GM19468 (cell line): Measurements from ENCODE around the gene TBC1D22A.

Experiments
- ATAC-seq: cut with Tn5 transposase; IDR thresholded peaks from one replicate; pipeline ENCODE4 v1.9.1; 2021; ENCODE audit warnings: mild to moderate bottlenecking, moderate library complexity, moderate number of reproducible peaks; ENCODE audit not compliant: unreplicated experiment; ENCODE audit errors: extremely low read depth

TBC1D22A gene

DNA sequence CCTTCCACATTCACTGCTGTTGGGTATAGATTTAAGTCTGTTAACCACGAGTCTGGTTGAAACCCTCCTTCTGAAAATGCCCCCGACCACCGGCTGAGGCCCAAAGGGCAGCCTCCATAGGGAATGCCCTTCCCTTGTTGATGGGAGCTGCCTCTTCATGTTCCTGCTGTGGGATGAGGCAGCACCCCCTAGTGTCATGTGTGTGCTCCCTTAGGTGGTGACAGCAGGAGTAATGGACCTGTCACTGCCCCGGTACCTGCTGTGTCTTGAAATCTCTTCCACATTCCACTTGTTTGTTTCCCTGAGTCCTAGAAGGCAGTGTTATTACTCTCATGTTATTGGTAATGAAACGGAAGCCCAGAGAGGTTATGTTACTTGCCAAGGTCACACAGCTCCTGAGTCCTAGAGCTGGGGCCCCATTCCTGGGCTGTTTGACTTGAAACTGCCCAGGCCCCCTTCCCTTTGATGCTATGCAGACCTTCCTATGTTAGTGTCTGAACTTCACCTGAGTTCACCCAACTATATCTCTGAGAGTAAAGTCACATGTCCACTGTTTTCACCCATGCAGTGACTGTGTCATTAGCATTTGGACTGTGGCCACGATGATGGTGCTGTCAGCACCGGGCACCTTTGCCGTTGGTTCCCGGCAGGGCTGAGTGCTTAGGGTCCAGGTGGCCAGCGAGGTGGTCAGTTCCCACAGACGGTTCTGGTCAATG is 234.3 kb downstream of the TBC1D22A start:
- ATAC-seq: no peak

DNA sequence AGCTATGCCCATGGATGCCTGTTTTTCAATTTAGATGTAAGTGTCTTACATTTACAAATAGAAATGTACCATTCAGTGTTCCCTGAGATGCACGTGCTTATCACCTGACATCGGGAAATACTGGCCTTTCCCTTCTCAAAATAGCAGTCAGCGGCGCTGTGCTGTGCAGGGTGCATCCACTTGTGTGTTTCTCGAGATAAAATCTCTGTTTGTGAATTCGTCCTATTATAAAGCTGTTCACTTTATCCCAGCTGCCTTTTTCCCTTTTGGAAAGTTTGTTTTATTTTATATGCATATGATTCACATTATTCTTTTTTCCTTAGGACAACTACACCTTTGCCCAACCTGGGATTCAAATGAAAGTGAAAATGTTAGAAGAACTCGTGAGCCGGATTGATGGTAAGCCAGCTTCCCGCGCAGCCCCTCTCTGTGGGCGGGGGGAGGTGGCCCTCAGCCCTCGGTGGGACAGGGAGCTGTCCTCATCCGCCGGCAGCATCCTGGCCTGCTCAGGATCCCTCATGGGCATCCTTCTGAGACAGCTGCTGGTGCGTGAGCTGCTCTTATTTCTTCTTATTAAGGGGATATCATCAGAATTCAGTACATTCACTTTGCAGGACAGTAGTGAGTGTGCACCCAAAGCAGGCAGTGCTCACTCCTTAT is 235.0 kb downstream of the TBC1D22A start:
- ATAC-seq: no peak

DNA sequence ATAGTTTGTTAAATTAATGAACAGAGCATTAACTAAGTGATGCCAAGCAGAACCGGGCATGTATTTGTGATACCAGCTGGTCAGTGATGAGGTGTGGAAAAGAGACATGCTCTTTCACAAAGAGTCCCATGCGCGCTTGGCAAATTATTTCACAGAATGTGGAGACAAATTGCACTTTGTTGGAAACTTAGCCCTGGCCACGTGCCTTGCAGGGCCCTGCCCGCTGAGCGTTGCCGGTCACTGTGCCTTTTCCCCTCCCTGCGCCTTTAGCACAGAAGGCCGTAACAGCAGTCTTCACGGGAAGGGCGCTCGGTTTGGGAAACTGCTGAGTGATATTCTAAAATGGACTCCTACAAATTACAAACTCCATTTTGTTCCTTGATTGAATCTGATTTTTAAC is 235.9 kb downstream of the TBC1D22A start:
- ATAC-seq: no peak

DNA sequence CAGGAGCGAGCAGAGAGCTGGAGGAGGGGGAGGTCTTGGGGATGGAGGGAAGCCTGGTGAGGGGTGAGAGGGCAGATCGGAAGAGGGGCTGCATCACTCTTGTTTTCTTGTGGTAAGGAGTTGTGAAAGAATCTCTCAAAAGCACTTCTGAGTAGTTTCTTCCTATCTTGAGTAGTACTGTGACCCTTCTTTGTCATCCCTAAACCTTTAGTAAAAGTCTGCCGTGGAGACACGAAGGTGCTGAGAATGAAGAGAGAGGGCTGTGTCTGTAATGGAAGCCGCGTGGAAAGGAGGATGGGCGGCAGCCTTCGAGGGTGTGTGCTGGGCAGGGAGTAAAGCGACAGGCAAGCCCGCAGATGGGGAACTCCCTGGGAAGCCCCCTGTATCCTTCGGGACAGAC is 237.8 kb downstream of the TBC1D22A start:
- ATAC-seq: no peak

DNA sequence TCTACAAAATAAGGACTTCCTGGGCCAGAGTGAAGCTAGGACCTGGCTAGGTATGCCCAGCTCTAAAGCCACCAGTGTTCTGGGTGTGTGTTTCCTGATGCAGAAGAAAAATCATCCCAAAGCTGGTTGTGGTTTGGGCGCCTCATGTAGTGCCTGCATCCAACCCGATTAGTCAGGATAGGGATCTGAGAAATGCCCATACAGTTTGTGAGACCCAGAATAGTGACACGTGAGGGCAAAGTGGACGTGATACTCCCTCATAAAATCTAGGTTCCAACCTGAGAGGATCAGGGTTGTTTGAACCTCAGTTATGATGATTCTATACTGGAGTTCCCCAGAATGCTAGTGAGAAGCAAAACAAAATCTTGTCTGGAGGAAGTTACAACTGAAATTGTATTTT is 238.4 kb downstream of the TBC1D22A start:
- ATAC-seq: peak; percentile 10

DNA sequence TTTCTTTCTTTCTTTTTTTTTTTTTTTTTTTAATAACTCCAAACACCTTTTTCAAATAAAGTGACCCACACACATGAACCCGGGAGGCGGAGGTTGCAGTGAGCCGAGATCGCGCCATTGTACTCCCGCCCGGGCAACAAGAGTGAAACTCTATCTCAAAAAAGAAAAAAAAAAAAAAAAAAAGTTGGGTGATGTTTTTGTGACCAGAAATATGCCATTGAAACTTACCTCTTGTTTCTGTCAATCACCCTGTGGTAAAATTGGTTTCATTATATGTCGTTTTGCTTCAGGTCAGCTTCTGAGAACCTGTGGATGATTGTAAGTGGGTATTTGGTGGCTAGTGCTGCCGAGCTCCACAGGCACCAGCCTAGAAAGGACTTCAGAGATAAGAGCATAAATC is 238.8 kb downstream of the TBC1D22A start:
- peak; percentile 18 for ATAC-seq

DNA sequence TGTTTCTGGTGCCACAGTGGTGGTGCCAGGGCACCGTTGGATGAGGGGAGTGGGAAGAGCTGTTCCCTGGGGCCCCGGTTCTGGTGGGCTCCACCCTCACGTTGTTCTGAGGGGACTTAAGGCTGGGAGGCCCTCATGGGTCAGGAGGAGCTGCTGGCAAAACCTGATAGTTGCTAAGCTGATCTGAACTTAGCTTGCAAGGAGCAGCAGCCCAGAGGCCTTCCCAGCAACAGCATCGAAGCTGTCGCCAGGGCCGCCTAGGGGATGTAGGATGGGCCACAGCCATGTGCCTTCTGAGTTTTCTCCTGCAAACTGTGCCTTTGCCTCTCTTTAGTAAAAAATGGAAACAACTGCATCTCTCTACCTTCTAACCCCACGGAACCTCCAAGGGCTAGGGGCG is 240.2 kb downstream of the TBC1D22A start:
- ATAC-seq: no peak

DNA sequence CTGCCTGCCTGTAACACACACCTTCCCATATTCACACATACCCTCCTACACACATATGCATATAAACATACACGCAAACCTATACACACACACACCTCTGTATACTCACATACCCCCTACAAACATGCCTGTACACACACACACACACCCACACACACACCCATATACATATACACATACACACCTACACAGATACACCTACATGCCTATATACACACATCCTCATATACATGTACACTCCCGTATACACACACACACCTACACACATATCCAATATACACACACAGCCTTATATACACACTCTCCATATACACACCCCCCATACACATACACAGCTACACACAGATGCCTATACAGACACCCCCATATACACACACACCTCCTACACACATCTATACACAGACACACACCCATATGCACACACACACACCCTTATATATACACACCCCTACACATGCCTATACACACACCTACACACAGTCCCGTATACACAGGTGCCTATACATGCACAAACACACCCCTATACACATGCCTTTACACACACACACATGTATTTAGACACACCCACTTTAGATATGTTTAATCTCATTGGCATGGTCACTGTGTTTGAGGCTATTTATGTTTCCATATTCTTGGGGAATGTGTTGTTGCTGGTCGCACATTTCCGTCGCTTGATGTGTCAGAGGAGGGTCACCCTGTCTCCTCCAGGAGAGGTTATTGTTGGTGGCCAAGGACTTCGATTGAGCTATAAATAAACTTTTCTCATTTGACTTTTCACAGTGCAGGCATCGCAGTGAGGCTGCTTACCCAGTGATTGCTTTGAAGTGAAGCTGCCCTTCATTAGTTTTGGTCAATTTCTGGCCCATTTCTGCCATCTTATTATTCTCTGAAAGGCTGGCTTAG is 243.3 kb downstream of the TBC1D22A start:
- ATAC-seq: no peak

DNA sequence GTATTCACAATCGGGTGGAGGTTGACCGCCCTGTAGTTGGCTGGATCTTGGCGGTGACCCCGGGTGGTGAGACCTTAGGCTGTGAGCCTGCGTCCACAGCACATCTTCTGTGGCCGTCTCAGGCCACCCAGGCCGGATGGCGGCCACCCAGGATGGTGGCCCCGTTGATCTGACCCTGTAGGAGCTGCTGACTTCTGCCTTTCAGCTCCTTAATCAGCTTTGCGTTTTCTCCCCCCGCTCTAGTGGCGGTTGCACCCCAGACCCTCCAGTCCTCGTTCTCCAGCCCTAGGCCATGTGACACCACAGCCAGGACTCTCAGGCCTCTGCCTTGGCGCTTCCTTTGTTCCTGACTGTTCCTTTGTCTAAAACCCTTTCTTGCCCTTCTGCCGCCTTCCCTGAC is 244.0 kb downstream of the TBC1D22A start:
- ATAC-seq: no peak

DNA sequence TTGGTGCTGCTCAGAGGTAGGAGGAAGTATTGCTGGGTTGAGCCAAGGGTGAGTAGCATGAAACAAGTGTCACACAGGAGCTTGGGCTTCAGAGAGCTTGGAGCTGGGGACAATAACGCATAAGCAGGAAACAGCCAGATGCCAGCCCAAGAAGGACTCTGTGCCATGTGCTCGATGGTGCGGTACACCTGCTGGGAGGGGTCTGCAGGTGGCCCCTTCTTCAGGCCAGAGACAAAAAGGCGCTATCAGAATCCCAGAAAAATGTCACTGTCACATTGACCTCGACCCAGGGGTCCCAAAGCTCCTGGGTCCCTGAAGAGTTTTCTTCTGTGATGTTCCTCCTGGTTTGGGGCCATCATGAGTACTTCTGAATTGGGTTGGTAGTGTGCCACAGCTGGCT is 244.4 kb downstream of the TBC1D22A start:
- no peak for ATAC-seq

DNA sequence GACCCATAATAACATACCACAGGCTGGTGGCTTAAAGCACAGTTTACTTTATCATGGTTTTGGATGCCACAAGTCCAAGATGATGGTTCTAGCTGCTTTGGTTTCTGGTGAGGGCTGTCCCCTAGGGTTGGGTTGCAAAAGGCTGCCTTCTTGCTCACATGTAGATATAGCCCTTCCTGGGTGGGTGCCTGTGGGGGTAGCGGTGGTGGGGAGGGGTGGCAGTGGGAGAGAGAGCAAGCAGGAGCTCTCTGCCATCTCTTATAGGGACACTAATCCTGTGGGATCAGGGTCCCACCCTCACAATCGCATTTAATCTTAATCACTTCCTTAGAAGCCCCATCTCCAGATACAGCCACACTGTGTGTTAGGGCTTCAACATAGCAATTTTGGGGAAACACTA is 245.0 kb downstream of the TBC1D22A start:
- ATAC-seq: no peak

DNA sequence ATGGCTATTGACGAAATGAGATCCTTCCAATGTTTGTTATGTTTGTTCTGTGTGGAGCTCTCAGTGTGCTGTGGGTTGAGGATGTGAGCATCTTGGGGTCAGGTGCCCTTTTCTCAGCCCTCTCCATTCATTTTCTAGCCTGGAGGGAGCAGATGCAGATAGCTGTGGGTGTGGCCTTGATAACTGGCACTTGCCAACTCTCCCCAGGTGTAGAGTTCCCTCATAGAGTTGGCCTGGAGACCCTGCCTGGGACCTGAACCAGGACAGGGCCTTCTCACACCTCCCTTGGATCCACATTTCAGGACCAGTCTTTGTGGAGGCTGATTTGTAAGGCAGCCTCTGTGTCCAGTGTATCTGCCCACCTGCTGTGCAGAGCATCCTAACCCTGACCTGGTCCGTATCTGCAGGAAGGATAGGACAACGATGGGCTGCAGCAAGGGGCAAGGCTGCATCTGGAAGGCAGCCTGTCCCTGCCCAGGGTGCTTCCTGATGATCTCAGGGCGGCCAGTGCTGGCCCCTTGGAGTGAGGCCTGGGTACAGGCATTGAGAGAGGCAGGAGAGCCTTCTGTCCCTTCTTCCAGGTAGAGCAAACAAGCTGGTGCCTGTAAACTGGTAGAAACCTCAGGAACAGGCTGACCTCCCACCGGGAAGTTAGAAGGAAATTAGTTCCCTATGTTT is 245.9 kb downstream of the TBC1D22A start:
- no peak for ATAC-seq

DNA sequence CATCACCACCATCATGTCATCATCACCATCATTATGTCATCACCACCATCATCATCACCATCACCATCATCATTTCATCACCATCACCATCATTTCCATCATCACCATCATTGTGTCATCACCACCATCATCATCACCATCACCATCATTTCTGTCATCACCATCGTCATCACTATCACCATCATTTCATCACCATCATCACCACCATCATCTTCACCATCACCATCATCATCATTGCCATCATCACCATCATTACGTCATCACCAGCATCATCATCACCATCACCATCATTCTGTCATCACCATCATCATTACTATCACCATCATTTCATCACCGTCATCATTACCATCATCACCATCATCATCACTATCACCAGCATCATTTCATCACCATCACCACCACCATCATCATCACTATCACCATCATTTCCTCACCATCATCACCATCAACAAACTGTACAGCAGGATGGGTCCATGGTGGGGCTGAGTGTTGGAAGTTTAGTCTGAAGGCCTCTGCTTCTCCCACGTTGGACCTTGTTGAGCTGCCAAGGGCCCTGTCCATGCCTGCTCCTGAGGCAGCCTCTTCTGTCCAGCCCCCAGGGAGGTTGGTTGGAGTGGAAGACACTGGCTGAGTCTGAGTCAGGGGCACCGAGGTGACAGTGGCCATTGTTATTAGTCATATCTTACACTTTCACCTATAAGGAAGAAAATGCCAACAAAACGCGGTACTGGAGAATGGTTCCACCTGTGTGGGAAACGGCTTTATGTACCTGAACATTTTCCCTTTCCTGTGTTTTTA is 247.1 kb downstream of the TBC1D22A start:
- ATAC-seq: no peak

DNA sequence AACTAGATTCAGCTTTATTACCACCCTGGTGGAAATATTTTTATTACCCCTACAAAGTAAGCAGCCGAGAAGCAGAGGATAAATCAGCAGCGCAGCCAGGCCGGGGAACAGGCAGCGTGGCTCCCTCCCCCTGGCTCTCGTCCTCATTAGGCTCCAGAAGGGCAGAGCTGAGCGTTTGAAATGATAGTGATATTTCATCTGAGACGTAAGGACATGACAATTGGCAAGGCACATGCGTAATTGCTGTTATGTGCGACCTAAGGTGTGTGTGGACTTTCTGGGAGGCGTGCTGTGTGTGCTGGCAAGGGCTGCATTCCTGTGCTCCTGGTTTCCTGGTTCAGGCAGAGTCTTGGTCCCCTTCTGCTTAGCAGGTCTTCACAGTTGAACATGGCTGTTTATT is 247.8 kb downstream of the TBC1D22A start:
- ATAC-seq: no peak

DNA sequence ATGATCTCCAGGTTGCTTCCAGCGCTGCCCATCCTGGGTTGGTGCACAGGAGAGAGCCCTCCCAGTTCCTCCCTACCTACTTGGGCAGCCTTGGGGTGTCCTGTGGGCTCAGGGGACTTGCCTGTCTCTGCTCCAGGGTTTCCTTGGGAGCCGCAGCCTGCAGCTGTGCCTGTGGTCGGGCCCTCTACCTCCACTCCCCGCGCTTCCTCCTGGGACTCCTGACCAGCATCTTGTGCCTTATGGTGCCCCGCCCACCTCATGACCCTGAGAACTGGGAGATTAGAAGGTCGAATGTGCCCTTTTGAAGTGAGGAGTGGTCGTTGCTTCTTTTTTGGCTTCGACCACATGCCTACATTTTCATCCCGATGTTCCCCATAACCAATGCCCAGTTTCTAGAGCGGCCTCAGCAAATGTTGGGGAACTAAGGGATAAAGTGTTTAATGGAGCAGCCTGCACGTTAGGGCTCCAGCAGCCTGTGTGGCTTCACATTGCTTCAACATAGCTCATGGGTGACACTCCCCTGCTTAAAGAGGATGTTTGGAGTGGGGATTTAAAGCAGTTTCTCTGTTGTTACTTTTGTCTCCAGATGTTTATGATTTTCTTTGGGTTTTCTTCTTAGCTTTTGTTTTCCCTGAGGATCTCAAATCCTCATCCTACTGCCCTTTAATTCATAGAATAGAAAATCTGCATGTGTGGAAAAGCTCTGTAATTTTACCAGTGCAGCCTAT is 248.8 kb downstream of the TBC1D22A start:
- no peak for ATAC-seq

DNA sequence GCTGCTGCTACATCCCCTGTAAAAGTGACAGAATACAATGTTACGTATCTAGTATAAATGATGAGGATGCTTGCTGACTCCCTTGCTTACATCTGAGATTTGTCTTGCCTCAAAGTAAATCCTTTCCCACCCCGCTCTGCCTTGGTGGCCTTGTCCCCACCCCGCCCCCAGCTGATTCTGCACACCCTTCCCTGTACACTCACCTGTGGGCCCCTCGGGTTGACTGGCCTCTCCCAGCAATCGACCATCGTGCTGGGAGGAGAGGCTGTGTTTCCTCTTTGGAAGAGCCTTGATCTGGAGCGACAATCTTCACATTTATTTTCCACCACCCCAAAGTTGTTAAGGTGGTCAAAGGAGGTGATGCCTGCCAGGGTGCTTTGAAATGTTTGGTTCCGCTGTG is 249.4 kb downstream of the TBC1D22A start:
- no peak for ATAC-seq

DNA sequence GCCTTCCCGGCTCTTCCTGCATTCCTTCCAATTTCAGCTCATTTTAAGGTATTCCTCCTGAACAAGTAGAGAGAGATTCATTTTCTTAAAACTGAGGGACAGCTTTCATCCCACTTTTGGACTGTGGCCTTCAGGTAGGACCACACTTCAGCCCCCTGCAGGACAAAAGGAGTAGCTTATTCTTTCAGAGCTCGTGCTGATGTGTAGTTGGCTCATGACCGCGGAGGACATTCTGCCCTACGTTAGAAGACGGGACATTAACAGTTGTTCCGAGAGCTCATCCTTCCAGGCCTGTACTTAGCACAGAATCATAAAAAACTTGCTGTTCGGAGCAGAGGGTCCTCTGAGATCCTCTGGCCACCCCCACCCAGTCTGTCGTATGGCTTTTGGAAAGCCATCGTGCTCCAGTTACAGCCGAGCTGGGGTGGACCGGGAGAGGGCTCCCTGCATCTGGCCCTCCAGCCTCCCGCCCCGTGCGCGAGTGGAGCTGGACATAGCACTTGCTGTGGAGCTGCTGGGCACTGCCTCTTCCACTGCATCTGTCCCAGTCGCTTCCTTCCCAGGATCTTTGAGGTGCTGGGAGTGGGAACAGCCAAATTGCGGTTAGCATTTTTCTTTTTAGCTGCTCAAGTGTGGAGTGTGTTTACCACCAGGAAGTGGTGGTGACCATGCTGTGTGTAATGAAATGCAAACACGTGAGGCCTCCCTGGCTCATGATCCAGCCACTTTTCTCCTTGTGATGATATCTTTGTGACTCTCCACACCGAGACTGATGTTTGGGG is 250.3 kb downstream of the TBC1D22A start:
- ATAC-seq: no peak

DNA sequence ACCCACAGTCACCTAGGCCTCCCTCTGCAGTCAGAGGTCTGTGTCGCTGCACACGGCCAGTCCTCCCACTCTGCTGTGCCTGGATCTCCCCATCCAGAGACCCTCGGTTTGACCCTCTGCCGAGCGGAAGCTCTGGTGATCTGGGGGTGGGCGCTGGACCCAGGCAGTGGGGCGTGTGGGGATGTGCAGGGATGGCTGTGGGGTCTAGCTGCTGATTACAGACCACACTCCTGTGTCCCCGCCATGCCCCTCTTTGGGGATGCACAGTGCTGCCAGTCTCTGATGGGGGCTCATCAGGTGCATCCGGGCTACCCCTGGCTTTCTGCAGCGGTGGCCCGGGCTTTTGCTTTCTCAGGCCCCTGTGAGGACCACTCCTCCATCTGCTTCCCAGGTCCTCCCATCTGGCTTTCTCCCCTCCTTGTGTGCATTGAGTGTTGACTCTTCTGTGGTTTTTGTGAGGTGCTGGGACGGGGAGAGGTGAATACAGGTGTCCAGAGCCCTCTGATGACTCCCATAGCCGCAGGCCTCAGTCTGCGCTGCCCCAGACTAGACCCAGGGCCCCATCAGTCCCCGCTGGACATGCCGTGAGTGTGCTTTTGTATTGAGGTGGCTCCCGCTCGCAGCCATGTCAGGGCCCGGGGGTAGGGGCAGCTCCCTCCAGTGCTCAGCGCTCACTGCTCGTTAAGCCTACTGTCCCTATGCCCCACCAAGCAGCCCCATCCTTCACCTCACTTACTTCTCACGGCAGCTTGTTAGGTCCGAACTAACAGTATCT is 251.6 kb downstream of the TBC1D22A start:
- no peak for ATAC-seq
